KG1 (cell line): ENCODE measurements around the gene C16orf95.
A peak's percentile ranks its signal among the peaks of the same experiment; 100 is the strongest.
"Not testable (repeated sequence)": the region's sequence is repeated elsewhere in the genome, so short reads cannot be mapped to it uniquely, and the experiment has no call there.

ENCODE experiments used
- DNase-seq: peaks from one replicate; lab custom pipeline; 2025; lab: John Stamatoyannopoulos, UW

The C16orf95 gene

GRCh38 chr16:87286839-87287626, 30.2 kb downstream of the C16orf95 start:
- no peak for DNase-seq

- no peak for DNase-seq
Observed at GRCh38 chr16:87284183-87284582, 33.0 kb downstream of the C16orf95 start.

GRCh38 chr16:87279094-87279658, 38.0 kb downstream of the C16orf95 start:
- no peak for DNase-seq

GRCh38 chr16:87278191-87279093, 38.8 kb downstream of the C16orf95 start:
- peak; percentile 25 for DNase-seq

- DNase-seq, result no peak
Observed at GRCh38 chr16:87276924-87277323, 40.3 kb downstream of the C16orf95 start.

- no peak for DNase-seq
Observed at GRCh38 chr16:87276091-87276701, 41.0 kb downstream of the C16orf95 start.

- no peak for DNase-seq
Observed at GRCh38 chr16:87274794-87275193, 42.4 kb downstream of the C16orf95 start.

GRCh38 chr16:87273471-87274030, 43.6 kb downstream of the C16orf95 start:
- DNase-seq, result no peak

GRCh38 chr16:87271256-87271655, 45.9 kb downstream of the C16orf95 start:
- no peak for DNase-seq

GRCh38 chr16:87267566-87267965, 49.6 kb downstream of the C16orf95 start:
- DNase-seq, result no peak

- DNase-seq, result no peak
Observed at GRCh38 chr16:87266846-87267245, 50.3 kb downstream of the C16orf95 start.

GRCh38 chr16:87265261-87265660, 51.9 kb downstream of the C16orf95 start:
- no peak for DNase-seq

GRCh38 chr16:87264634-87265033, 52.6 kb downstream of the C16orf95 start:
- DNase-seq, result no peak

GRCh38 chr16:87263418-87264052, 53.7 kb downstream of the C16orf95 start:
- DNase-seq, result no peak

GRCh38 chr16:87259431-87259830, 57.8 kb downstream of the C16orf95 start:
- no peak for DNase-seq

- DNase-seq, result not testable (repeated sequence)
Observed at GRCh38 chr16:87258653-87259052, 58.5 kb downstream of the C16orf95 start.

GRCh38 chr16:87255866-87256265, 61.3 kb downstream of the C16orf95 start:
- no peak for DNase-seq

- DNase-seq, result no peak
Observed at GRCh38 chr16:87254734-87255133, 62.5 kb downstream of the C16orf95 start.

GRCh38 chr16:87254296-87254695, 62.9 kb downstream of the C16orf95 start:
- no peak for DNase-seq

- DNase-seq, result no peak
Observed at GRCh38 chr16:87253536-87253935, 63.7 kb downstream of the C16orf95 start.
